ENCODE measurements around the gene NCKAP5. TPM values are rescaled to one million over a fixed set of nuclear protein-coding genes. Genes with fewer than 3 reads are reported as not detected.
A peak's percentile ranks its signal among the peaks of the same experiment; 100 is the strongest.

Gene NCKAP5
- total RNA-seq, 1 experiment from 2014 or later: 0.07 TPM

DNA sequence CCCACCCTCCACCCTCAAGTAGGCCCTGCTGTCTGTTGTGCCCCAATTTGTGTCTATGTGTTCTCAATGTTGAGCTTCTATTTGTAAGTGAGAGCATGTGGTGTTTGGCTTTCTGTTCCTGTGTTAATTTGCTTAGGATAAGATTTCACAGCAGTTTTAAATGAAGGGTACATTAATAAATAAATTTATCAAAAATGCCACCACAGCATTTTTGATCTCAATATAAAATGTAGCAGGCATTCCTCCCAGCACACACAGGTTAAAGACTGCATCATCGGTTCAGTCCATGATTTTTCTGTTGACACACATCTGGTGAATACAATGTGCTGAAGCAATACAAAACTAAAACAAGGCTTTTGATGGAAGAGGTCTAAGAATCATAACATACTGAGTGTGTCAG lies 486.2 kb downstream of the NCKAP5 start:
- DNase-seq (ENCODE audit: low spot score): no peak

- DNase-seq (ENCODE audit: low spot score): no peak
These were observed 487.4 kb downstream of the NCKAP5 start for GRCh38 chr2:133080822-133081221.

DNA sequence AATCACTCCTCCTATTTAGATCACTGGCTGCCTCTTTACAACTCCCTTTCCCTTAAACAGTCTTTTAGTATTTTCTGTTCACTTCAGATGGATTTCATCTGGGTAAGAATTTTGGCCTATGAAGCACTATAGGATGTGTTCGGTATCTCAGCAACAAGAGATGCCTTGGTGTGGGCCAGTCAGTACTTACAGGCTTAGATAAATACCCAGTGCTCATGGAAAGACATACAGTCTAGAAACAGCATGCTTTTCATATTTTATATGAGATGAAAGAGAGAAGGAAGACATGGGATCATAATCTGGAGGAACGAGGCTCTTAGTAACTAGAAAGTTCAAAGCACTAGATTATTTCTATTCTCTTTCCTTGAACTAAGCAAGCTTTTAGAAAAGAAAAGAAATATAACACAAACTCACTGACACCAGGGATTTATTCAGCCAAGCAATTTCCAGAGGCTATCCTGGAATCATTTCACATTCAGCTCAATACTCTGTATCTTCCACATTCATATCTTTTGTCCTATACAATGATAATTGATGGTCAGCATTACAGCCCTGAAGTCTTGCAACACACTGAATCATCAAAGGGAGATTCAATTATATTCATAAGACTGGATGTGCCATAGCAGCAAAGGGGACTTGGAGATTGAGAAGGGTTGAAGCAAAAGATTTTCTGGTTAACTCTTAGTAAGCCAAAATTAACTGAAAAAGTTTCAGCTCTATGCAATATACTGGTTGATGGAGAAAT lies 489.4 kb downstream of the NCKAP5 start:
- DNase-seq (ENCODE audit: low spot score): no peak

DNA sequence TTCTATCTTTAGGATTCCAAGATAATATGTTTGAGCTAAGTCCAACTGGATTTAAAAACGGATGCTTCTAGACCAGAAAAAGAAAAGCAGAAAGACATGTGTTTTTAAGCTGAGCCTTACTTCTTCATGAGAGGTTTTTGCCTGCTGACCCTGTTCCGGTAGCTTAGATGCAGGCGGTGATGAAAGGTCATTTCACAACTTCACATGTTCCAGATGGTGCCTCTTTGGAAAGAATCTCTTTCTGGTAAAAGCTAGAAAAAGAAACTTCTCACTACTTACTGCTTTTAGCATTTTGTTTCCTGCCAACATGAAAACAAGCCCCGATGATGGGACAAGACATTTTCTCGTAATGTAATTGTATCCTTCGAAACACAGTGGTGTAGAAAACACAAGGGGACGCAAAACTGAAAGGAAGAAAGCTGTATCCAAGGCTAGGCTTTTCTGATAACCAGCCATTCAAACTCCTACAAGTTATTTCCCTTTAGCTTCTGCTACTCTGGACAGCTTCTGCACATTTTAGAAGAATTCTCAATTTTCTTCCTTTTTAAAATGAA lies 490.9 kb downstream of the NCKAP5 start:
- DNase-seq (ENCODE audit: low spot score): no peak

GRCh38 chr2:133072837-133073694 lies 495.2 kb downstream of the NCKAP5 start:
- no peak for DNase-seq (ENCODE audit: low spot score)

GRCh38 chr2:133063775-133064174 lies 504.5 kb downstream of the NCKAP5 start:
- DNase-seq (ENCODE audit: low spot score): peak; percentile 62

DNA sequence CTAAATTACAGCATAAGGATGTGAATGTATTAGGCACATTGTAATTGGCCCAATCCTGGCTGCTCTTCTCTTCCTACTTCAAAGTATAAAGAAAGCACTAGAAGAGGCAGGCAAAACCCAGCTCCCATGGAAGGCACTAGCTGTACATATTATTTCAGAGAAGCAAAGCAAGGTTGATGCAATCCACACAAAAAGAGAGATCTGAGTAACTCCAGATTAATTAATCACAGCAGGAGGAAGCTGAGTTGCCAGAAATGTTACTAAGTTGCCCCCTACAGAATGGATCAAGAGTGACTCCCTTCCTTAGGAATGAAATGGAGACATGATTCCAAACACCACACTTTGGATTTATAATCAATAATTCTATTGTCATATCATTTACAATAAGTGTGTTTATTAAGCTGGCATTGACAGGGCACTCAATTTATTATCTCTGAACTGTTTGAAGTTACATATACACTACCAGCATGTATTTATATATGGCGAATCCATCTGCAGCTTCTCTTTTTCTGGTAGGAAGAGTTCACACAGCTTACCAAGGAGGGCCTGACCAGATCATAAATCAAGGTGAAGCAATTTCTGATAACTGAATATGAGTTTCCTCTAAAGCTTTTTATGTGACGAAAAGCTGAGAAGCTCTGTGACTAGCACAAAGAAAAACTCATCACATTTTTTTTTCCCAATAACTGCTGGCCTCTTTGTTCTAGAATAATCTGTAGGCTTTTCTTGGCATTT lies 505.2 kb downstream of the NCKAP5 start:
- DNase-seq (ENCODE audit: low spot score): no peak

DNA sequence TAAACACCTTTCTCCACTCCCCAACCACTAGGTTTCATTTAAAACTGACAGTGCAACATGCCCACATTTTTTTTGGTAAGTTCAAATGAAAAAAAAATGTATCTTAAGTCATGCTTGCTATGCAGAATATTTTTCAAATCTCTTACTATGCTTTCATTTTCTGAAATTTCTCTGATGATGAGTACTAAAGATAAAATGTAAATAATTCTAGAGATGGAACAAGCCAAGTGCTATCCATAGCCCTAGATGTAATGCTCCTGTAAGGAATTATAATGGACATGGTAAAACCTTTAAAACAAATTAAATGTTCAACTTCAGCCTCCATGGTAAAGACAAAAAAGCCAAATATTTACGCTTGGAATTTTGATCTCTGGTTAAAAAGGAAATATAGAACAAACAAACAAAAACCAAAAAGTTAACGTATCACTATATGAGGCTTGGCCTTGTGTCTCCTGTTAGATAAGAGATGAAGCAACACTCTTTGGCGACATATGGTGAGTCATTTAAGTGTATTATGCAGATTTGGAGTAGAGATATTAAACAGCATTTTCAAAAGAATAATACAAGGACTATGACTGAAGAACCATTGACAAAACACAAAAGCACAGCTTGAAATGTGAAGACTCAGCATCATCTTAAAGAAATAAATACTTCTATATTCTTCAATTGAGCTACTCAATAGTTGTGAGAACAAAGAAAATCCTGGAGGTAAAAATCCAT lies 506.2 kb downstream of the NCKAP5 start:
- DNase-seq (ENCODE audit: low spot score): no peak

DNA sequence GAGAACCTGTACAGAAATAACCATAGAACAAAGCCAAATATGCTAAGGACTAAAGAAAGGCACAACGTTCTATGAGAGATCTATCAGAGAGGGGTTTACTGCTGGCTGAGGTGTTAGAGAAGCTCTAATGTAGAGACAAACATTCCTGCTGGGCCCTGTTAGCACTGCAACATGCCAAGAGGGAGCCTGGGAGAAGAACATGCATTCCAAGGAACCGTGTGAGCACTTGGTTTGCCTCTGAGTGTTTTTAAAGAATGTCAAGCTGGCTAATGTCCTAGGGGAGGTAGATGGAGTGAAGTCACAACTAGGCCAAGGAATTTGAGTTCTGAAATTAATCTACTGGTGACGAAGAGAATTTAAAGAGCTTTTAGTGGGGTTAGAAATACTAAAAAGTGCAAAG lies 514.0 kb downstream of the NCKAP5 start:
- DNase-seq (ENCODE audit: low spot score): no peak

DNA sequence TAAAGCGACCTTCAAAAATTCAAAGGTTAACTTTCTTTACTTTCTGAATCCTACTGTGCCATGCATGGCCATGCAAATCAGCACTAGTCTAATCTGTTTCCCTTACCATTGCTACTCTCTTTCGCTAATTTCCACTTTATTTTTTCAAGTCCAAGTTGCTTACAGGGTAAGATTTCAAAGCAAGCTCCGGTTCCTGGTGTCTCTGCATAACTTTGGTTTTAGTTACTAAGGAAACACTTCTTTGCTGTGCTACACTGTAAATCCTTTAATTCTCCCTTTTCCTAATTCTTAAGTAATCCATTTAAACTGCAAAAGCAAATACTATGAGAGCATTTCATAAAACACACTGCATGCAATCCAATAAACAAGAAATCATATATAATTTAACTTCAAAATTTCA lies 514.7 kb downstream of the NCKAP5 start:
- no peak for DNase-seq (ENCODE audit: low spot score)

DNA sequence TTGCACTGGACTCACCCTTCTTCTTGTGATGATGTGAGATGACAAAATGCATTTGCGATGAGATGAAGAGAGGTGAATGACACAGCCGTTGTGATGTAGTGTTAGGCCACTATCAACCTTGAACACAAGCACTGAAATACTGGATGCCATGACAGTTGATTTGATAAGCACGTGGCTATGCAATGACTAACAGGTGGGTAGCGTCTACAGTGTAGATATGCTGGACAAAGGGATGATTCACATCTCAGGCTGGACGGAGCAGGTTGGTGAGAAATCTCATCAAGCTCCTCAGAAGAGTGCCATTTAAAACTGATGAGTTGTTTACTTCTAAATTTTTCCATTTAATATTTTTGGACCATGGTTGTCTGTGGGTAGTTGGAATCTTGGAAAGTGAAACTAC lies 522.5 kb downstream of the NCKAP5 start:
- peak; percentile 74 for DNase-seq (ENCODE audit: low spot score)

- DNase-seq (ENCODE audit: low spot score): no peak
These were observed 523.7 kb downstream of the NCKAP5 start for GRCh38 chr2:133044556-133044955.

DNA sequence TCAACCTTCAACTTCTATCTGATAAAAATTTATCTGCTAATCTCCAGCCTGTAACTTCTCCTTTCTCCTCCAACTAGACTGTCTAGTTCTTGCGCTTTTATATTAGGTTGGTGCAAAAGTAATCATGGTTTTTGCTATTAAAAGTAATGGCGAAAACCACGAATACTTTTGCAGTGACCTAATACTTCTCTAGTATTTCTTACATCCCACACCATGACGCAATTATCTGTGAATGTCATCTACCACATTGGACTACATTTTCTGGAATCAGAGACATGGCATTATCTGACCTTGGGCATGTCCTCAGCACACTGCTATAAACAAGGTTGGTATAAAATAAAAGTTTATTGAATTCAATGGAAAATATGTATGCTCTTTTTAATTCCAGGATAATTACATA lies 528.1 kb downstream of the NCKAP5 start:
- DNase-seq (ENCODE audit: low spot score): peak; percentile 35

- no peak for DNase-seq (ENCODE audit: low spot score)
These were observed 528.7 kb downstream of the NCKAP5 start for GRCh38 chr2:133039531-133039930.

- peak; percentile 20 for DNase-seq (ENCODE audit: low spot score)
These were observed 541.6 kb downstream of the NCKAP5 start for GRCh38 chr2:133026536-133027177.

DNA sequence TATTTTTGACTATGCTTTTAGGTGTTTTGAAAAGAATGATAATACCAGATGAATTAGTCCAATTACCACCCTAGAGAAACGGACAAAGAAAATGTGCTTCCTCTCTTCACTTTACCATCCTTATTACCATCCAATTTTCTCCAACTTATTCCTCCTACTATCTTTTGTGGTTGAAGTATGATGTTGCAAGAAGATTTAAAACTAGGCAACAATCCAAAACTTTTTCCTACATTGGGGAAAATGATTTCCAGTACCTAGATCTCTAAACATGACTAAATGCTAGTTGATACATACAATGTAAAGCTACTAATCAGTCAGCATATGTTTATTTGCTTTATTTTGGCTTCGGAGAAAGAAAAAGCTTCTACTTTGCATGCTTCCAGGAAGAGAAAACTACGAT lies 543.3 kb downstream of the NCKAP5 start:
- DNase-seq (ENCODE audit: low spot score): no peak

DNA sequence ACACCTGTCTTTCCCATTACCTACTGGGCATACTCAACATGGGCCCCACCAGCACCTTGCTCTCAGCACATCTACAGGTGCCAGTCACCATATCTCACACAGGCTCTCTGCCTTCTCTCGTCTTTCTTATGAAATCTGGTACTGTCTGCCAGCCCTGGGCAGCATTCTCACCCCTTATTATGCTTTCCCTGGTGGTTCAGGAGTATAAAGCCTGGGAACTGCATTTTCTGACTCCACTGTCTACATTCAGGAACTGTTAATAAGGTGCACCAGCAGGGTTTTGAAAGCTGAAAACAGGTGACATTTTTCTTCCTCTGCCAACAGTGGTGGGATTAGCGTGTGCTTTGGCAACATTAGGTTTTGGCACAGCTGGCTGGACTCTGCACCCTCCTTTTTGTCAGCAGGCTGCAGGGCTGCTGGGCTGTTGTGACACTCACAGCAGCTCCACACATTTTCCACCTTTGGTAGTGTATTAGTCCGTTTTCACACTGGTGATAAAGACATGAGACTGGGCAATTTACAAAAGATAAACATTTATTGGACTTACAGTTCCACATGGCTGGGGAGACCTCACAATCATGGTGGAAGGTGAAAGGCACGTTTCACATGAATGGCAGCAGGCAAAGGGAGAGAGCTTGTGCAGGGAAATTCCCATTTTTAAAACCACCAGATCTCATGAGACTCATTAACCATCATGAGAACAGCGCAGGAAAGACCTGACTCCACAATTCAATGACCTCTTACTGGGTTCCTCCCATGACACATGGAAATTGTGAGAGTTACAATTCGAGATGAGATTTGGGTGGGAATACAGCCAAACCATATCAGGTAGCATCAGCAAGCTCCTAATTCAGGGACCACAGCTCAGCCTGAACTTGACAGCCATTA lies 555.2 kb downstream of the NCKAP5 start:
- DNase-seq (ENCODE audit: low spot score): no peak

DNA sequence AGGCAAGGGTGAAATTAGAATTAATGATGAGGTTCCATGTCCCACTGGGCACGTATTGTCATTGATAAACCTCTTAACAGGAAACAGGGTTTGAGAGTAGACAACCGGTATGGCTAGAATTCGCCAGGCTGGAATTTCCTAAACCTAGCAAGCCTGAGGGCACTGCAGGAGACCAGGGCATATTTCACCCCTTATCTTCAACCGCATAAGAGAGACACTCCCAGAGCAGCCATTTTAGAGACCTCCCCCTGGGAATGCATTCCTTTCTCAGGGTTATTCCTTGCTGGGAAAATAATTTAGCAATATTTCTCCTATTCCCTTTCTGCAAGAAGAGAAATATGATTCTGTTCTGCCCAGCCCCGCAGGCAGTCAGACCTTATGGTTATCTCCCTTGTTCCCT lies 563.6 kb downstream of the NCKAP5 start:
- DNase-seq (ENCODE audit: low spot score): peak; percentile 6

GRCh38 chr2:132999421-132999820 lies 568.8 kb downstream of the NCKAP5 start:
- DNase-seq (ENCODE audit: low spot score): no peak

GRCh38 chr2:132998221-132998620 lies 570.0 kb downstream of the NCKAP5 start:
- DNase-seq (ENCODE audit: low spot score): no peak

All from A172 (cell line).